ENCODE results near the gene DNAJC13. TPM values are rescaled to one million over a fixed set of nuclear protein-coding genes. Genes with fewer than 3 reads are reported as not detected.

DNAJC13 gene
- total and polyA plus RNA-seq, 2 donors (not counting 3 experiments of a cell fraction or from before 2014, with no cell fraction given): 14.3 to 71.7 TPM

GRCh38 chr3:132503559-132503958, 86.3 kb downstream of the DNAJC13 start:
- Histone ChIP-seq H3K27ac (ENCODE audit: insufficient read depth, low read depth, low read length) (no peak overlapping the region), H3K36me3 (ENCODE audit: control insufficient read depth in 2 of 2, extremely low read depth in 1 of 2, insufficient read depth in 2 of 2, low read length in 2 of 2) (peaks cover 27 to 55% of the 10 kb centered on the region in 2 experiments), H3K4me2 (ENCODE audit: insufficient read depth, low read length) (no peak overlapping the region), H3K9ac (replicated peaks; ENCODE audit: extremely low read depth, insufficient read depth, low read length) (no peak overlapping the region), H3K27me3 (ENCODE audit: control insufficient read depth in 2 of 2, insufficient read depth in 2 of 2, low read length in 2 of 2) (no peaks in the 10 kb centered on the region), H3K79me2 (ENCODE audit: control insufficient read depth, insufficient read depth, low read length) (no peaks in the 10 kb centered on the region), H3K4me1 (ENCODE audit: control insufficient read depth, extremely low read depth, insufficient read depth, low read length) (no peaks in the 10 kb centered on the region), H3K9me3 (replicated peaks; ENCODE audit: control insufficient read depth, insufficient read depth, low read length) (no peaks in the 10 kb centered on the region), H3K9me1 (replicated peaks; ENCODE audit: control insufficient read depth, extremely low read depth, insufficient read depth, low read length) (no peaks in the 10 kb centered on the region), H2AFZ (ENCODE audit: low read depth, low read length) (no peak overlapping the region), H3K4me3 (replicated peaks in 1 of 3; ENCODE audit: insufficient read depth in 1 of 3, low read depth in 1 of 3, low read length in 3 of 3) (no peak overlapping the region), H4K20me1 (replicated peaks; ENCODE audit: control insufficient read depth, extremely low read depth, insufficient read depth, low read length) (no peaks in the 10 kb centered on the region)
- TF ChIP-seq POLR2A (IDR thresholded peaks at IDR 0.05; ENCODE audit: low read depth, low read length) (no peak), FOS (IDR thresholded peaks at IDR 0.05; ENCODE audit: borderline replicate concordance, insufficient read depth, low read length) (no peak), EZH2 (IDR thresholded peaks at IDR 0.05; ENCODE audit: borderline replicate concordance, low read depth, low read length, severe bottlenecking) (no peak), POLR2AphosphoS5 (IDR thresholded peaks at IDR 0.05; ENCODE audit: insufficient read depth, low read depth, low read length) (no peak), MYC (IDR thresholded peaks at IDR 0.05; ENCODE audit: low read depth, low read length) (no peak)
- intact Hi-C loops (cut with micrococcal nuclease): no loop called here
- no peak for FAIRE-seq
- ChIA-PET CTCF (interaction anchor here (1.1 kb wide), 1 partner anchor 17 kb away, joined by 4 read pairs; no protein-coding TSS in a partner anchor), POLR2A (no interaction called here)
- DNase-seq (ENCODE audit: low read depth, low spot score): no peak
- dilution Hi-C loops (cut with MboI; ENCODE audit: extremely low pct_ligation_motif_present, low sequenced_read_pairs): no loop called here
- no TSS peak for BruUV-seq (replicated peaks)

DNA sequence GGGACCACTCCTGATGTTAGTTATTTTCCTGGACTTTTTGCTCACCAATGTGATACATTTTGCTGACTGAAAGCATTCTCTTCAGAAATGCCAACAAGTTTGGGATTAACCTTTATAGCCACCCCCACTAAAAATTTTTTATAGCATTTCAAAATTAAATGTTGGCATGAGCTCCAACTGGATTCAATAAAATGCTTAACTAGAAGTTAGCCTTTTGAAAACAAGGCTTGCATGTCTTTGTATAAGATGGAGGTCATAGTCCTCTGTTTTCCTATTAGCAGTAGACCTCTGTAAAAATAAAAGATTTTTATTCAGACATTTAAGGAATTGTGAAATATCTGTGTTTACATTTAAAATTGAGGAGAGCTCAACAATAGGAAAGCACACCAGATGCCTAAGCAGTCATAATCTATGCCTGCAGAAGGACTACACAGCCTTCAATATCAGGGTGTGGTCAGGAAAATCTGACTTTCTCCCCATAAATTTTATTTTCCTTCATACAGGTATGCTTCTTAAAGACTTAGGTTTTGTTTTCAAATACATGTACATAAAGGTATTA, 87.2 kb downstream of the DNAJC13 start:
- H3K4me2 ChIP-seq (ENCODE audit: insufficient read depth, low read length): no peak overlapping the region
- H3K36me3 ChIP-seq (ENCODE audit: control insufficient read depth in 2 of 2, extremely low read depth in 1 of 2, insufficient read depth in 2 of 2, low read length in 2 of 2): peaks cover 25 to 51% of the 10 kb centered on the region in 2 experiments
- H3K4me3 ChIP-seq (replicated peaks in 1 of 3; ENCODE audit: insufficient read depth in 1 of 3, low read depth in 1 of 3, low read length in 3 of 3): no peak overlapping the region
- no peaks in the 10 kb centered on the region for H3K27me3 ChIP-seq (ENCODE audit: control insufficient read depth in 2 of 2, insufficient read depth in 2 of 2, low read length in 2 of 2)
- TF ChIP-seq FOS (IDR thresholded peaks at IDR 0.05; ENCODE audit: borderline replicate concordance, insufficient read depth, low read length): no peak
- no peak for TF ChIP-seq MYC (IDR thresholded peaks at IDR 0.05; ENCODE audit: low read depth, low read length)
- TF ChIP-seq, protein P1, sequence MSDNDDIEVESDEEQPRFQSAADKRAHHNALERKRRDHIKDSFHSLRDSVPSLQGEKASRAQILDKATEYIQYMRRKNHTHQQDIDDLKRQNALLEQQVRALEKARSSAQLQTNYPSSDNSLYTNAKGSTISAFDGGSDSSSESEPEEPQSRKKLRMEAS (IDR thresholded peaks at IDR 0.05; ENCODE audit: insufficient read depth, insufficient read length): no peak
- TF ChIP-seq POLR2A (IDR thresholded peaks at IDR 0.05; ENCODE audit: low read depth, low read length): no peak
- no peak for TF ChIP-seq POLR2AphosphoS5 (IDR thresholded peaks at IDR 0.05; ENCODE audit: insufficient read depth, low read depth, low read length)
- no peak for TF ChIP-seq GATA2 (IDR thresholded peaks at IDR 0.05; ENCODE audit: insufficient read depth, insufficient read length, low read depth, low read length)
- TF ChIP-seq CTCF (IDR thresholded peaks at IDR 0.05; ENCODE audit: extremely low read depth in 1 of 2, insufficient read depth in 1 of 2, low read depth in 1 of 2, low read length in 2 of 2): no peak
- no peak overlapping the region for H2AFZ ChIP-seq (ENCODE audit: low read depth, low read length)
- no peak for FAIRE-seq
- no peak for DNase-seq (ENCODE audit: low read depth, low spot score)
- no peaks in the 10 kb centered on the region for H4K20me1 ChIP-seq (replicated peaks; ENCODE audit: control insufficient read depth, extremely low read depth, insufficient read depth, low read length)
- CTCF ChIA-PET: interaction anchor here (0.7 to 1.1 kb wide), 3 partner anchors 11 to 16 kb away, joined by 3 to 4 read pairs (median 3); no protein-coding TSS in a partner anchor
- no peaks in the 10 kb centered on the region for H3K4me1 ChIP-seq (ENCODE audit: control insufficient read depth, extremely low read depth, insufficient read depth, low read length)
- intact Hi-C loops (cut with micrococcal nuclease): no loop called here
- no peaks in the 10 kb centered on the region for H3K9me3 ChIP-seq (replicated peaks; ENCODE audit: control insufficient read depth, insufficient read depth, low read length)
- dilution Hi-C loops (cut with MboI; ENCODE audit: extremely low pct_ligation_motif_present, low sequenced_read_pairs): no loop called here
- H3K9ac ChIP-seq (replicated peaks; ENCODE audit: extremely low read depth, insufficient read depth, low read length): no peak overlapping the region
- H3K9me1 ChIP-seq (replicated peaks; ENCODE audit: control insufficient read depth, extremely low read depth, insufficient read depth, low read length): no peaks in the 10 kb centered on the region
- no TSS peak for BruUV-seq (replicated peaks)
- no peak overlapping the region for H3K27ac ChIP-seq (ENCODE audit: insufficient read depth, low read depth, low read length)
- no peaks in the 10 kb centered on the region for H3K79me2 ChIP-seq (ENCODE audit: control insufficient read depth, insufficient read depth, low read length)
- POLR2A ChIA-PET: no interaction called here
